DOHH2 (cell line): ENCODE data around the gene MC5R.

ENCODE experiments used
- CTCF ChIP-seq: fragments of 200-600 bp; sonication (generic); IDR thresholded peaks from one replicate; pipeline ENCODE4 v1.5.1; 2014; ENCODE audit warnings: antibody characterized with exemption, mild to moderate bottlenecking, low read depth, low read length; ENCODE audit not compliant: poor library complexity, severe bottlenecking
- EZH2phosphoT487 ChIP-seq: fragments of 200-600 bp; sonication (generic); IDR thresholded peaks from 2 replicates; pipeline ENCODE4 v1.6.1; 2017; ENCODE audit warnings: borderline replicate concordance, mild to moderate bottlenecking, antibody characterized with exemption, low read length, moderate library complexity, mixed read lengths

GRCh38 chr18:13874558-13874957 is 50.6 kb downstream of the MC5R start:
- TF ChIP-seq CTCF (no peak), EZH2phosphoT487 (no peak)
